ENCODE data around the gene PHF21A.

DNA sequence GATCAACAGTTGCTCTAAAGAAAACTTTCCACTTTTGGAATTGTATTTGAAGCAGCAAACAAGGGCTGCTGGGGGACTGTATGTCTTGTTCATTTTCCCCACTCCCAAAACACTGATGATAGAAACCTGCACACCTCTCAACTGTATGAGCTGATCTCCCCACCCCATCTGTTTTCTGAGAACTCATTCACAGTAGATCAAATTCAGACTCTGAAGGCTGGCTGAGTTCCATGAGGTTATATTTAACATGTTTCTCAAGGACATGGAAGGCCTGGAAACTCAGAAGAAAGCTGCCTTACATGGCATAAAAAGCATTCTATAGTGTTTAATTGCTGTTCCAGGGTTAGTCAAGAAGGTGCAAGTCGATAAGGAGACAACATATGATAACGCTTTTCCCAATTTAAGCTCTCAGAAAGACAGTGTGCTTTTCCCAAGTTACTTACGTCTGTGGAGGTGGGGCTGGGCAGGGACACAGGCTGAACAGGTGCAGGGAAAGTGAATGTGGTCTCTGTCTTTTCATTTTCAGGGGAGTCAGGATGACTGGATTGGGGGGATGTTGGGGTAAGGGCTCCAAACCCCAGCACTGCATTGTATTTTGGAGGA is 175.8 kb downstream of the PHF21A start:
- TF ChIP-seq YY1 (IDR thresholded peaks at IDR 0.05) (no peak), SP1 (IDR thresholded peaks at IDR 0.05) (no peak)
- TF ChIP-seq, protein P1, sequence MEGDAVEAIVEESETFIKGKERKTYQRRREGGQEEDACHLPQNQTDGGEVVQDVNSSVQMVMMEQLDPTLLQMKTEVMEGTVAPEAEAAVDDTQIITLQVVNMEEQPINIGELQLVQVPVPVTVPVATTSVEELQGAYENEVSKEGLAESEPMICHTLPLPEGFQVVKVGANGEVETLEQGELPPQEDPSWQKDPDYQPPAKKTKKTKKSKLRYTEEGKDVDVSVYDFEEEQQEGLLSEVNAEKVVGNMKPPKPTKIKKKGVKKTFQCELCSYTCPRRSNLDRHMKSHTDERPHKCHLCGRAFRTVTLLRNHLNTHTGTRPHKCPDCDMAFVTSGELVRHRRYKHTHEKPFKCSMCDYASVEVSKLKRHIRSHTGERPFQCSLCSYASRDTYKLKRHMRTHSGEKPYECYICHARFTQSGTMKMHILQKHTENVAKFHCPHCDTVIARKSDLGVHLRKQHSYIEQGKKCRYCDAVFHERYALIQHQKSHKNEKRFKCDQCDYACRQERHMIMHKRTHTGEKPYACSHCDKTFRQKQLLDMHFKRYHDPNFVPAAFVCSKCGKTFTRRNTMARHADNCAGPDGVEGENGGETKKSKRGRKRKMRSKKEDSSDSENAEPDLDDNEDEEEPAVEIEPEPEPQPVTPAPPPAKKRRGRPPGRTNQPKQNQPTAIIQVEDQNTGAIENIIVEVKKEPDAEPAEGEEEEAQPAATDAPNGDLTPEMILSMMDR (IDR thresholded peaks at IDR 0.05; ENCODE audit: low read depth, low read length, missing input control) = no peak
